K562 (cell line): ENCODE measurements around the gene HAUS5. TPM values are rescaled to one million over a fixed set of nuclear protein-coding genes. Genes with fewer than 3 reads are reported as not detected.

Source experiments
- KDM1A ChIP-seq, 2 experiments: fragments of 450-650 bp; IDR thresholded peaks; 2 replicates each; pipeline ENCODE4 v1.6.1; 2016; ENCODE audit warnings: mild to moderate bottlenecking in 2 of 2
- PRMT5 ChIP-seq: sonication (generic); formaldehyde crosslinking; IDR thresholded peaks from 2 replicates; pipeline ENCODE4 v1.5.0; 2020; ENCODE audit warnings: missing genetic modification reagents
- RBBP5 ChIP-seq: fragments of 200-600 bp; sonication (generic); IDR thresholded peaks from 2 replicates; pipeline ENCODE4 v1.6.1; 2012; ENCODE audit warnings: borderline replicate concordance, mild to moderate bottlenecking, low read length, control low read depth, inconsistent platforms; ENCODE audit not compliant: insufficient read depth, poor library complexity, severe bottlenecking
- TAL1 ChIP-seq: fragments of 450-650 bp; IDR thresholded peaks from 2 replicates; pipeline ENCODE4 v1.6.1; 2016; ENCODE audit warnings: mild to moderate bottlenecking
- TCF7 ChIP-seq: sonication (generic); IDR thresholded peaks from 2 replicates; pipeline ENCODE4 v1.6.1; 2016; ENCODE audit warnings: antibody characterized with exemption, borderline replicate concordance
- polyA plus RNA-seq, 8 experiments: library from polyadenylated mRNA; depleted of rRNA in 4 of 8; stranded (reverse) in 5 of 8; unstranded in 3 of 8; fragments of >200 nt; fragmentation: Nextera tagmentation in 2 of 8; fragmentation: Illumina TruSeq in 1 of 8; extraction: Ambion mirVana in 2 of 8; extraction: Trizol in 1 of 8; gene quantifications; 2 replicates each; pipeline versions ENCODE4 v1.2.1 to v1.2.3, GENCODE V29; 2011 to 2014; ENCODE audit warnings: inconsistent platforms in 1 of 8, missing spikeins in 1 of 8
- total RNA-seq, 7 experiments: library from RNA; depleted of rRNA in 6 of 7; stranded (reverse); fragments of >200 nt in 6 of 7; fragmentation: Illumina TruSeq in 2 of 7; extraction: Trizol in 2 of 7; gene quantifications; 2 replicates each; pipeline versions ENCODE4 v1.2.1 to v1.2.3, GENCODE V29; 2011 to 2021; ENCODE audit warnings: low replicate concordance in 1 of 7
- TF ChIP-seq, protein P1 (sequence below), 2 experiments: fragments of 450-650 bp; IDR thresholded peaks; 2 replicates each; pipeline ENCODE4 v1.6.1; 2018; ENCODE audit warnings: mild to moderate bottlenecking in 2 of 2, low read depth in 1 of 2; ENCODE audit not compliant: partially characterized antibody in 2 of 2
- TF ChIP-seq, protein P2 (sequence below): fragments of 250-450 bp; sonication (Bioruptor Pico); IDR thresholded peaks from 2 replicates; pipeline ENCODE4 v1.8.0; 2022; ENCODE audit warnings: moderate library complexity, mild to moderate bottlenecking, inconsistent platforms
- TF ChIP-seq, protein P3 (sequence below), 2 experiments: fragments of 450-650 bp; formaldehyde crosslinking in 1 of 2; IDR thresholded peaks; 2 replicates each; pipeline versions ENCODE4 v1.4.0 to v1.6.1; 2014 to 2020; ENCODE audit warnings: mild to moderate bottlenecking in 2 of 2, borderline replicate concordance in 1 of 2, low read depth in 1 of 2
- TF ChIP-seq, protein P4 (sequence below): fragments of 200-800 bp; sonication (Bioruptor generic); IDR thresholded peaks from 2 replicates; pipeline ENCODE4 v1.6.1; 2017; ENCODE audit warnings: missing genetic modification characterization, missing compliant biosample characterization

The HAUS5 gene
- total and polyA plus RNA-seq, 9 of the 15 experiments (the other 6 are each of a cell fraction or from before 2014, with no cell fraction given): 3.5 to 41.3 (median 14.2) TPM

- TF ChIP-seq, protein P1, sequence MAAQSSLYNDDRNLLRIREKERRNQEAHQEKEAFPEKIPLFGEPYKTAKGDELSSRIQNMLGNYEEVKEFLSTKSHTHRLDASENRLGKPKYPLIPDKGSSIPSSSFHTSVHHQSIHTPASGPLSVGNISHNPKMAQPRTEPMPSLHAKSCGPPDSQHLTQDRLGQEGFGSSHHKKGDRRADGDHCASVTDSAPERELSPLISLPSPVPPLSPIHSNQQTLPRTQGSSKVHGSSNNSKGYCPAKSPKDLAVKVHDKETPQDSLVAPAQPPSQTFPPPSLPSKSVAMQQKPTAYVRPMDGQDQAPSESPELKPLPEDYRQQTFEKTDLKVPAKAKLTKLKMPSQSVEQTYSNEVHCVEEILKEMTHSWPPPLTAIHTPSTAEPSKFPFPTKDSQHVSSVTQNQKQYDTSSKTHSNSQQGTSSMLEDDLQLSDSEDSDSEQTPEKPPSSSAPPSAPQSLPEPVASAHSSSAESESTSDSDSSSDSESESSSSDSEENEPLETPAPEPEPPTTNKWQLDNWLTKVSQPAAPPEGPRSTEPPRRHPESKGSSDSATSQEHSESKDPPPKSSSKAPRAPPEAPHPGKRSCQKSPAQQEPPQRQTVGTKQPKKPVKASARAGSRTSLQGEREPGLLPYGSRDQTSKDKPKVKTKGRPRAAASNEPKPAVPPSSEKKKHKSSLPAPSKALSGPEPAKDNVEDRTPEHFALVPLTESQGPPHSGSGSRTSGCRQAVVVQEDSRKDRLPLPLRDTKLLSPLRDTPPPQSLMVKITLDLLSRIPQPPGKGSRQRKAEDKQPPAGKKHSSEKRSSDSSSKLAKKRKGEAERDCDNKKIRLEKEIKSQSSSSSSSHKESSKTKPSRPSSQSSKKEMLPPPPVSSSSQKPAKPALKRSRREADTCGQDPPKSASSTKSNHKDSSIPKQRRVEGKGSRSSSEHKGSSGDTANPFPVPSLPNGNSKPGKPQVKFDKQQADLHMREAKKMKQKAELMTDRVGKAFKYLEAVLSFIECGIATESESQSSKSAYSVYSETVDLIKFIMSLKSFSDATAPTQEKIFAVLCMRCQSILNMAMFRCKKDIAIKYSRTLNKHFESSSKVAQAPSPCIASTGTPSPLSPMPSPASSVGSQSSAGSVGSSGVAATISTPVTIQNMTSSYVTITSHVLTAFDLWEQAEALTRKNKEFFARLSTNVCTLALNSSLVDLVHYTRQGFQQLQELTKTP (IDR thresholded peaks at IDR 0.05; ENCODE audit: low read depth in 1 of 2, partially characterized antibody in 2 of 2): peak in 1 of 2 experiments; percentile 55
- 0 out of 2 replicates have a peak, but pooled peaks have one; percentile 71 for TF ChIP-seq TCF7
- TF ChIP-seq PRMT5 (CRISPR knock-in tag): no peak
- TF ChIP-seq, protein P2, sequence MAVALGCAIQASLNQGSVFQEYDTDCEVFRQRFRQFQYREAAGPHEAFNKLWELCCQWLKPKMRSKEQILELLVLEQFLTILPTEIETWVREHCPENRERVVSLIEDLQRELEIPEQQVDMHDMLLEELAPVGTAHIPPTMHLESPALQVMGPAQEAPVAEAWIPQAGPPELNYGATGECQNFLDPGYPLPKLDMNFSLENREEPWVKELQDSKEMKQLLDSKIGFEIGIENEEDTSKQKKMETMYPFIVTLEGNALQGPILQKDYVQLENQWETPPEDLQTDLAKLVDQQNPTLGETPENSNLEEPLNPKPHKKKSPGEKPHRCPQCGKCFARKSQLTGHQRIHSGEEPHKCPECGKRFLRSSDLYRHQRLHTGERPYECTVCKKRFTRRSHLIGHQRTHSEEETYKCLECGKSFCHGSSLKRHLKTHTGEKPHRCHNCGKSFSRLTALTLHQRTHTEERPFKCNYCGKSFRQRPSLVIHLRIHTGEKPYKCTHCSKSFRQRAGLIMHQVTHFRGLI (CRISPR knock-in tag): 0 out of 2 replicates have a peak, but pooled peaks have one; percentile 63
- peak; percentile 82 for TF ChIP-seq RBBP5
- TF ChIP-seq, protein P3, sequence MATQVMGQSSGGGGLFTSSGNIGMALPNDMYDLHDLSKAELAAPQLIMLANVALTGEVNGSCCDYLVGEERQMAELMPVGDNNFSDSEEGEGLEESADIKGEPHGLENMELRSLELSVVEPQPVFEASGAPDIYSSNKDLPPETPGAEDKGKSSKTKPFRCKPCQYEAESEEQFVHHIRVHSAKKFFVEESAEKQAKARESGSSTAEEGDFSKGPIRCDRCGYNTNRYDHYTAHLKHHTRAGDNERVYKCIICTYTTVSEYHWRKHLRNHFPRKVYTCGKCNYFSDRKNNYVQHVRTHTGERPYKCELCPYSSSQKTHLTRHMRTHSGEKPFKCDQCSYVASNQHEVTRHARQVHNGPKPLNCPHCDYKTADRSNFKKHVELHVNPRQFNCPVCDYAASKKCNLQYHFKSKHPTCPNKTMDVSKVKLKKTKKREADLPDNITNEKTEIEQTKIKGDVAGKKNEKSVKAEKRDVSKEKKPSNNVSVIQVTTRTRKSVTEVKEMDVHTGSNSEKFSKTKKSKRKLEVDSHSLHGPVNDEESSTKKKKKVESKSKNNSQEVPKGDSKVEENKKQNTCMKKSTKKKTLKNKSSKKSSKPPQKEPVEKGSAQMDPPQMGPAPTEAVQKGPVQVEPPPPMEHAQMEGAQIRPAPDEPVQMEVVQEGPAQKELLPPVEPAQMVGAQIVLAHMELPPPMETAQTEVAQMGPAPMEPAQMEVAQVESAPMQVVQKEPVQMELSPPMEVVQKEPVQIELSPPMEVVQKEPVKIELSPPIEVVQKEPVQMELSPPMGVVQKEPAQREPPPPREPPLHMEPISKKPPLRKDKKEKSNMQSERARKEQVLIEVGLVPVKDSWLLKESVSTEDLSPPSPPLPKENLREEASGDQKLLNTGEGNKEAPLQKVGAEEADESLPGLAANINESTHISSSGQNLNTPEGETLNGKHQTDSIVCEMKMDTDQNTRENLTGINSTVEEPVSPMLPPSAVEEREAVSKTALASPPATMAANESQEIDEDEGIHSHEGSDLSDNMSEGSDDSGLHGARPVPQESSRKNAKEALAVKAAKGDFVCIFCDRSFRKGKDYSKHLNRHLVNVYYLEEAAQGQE (IDR thresholded peaks at IDR 0.05; ENCODE audit: borderline replicate concordance): no peak
- TF ChIP-seq, protein P3 (CRISPR knock-in tag; IDR thresholded peaks at IDR 0.05; ENCODE audit: low read depth): peak; percentile 30; the same call in 1 of the 2 replicates
- TF ChIP-seq, protein P4, sequence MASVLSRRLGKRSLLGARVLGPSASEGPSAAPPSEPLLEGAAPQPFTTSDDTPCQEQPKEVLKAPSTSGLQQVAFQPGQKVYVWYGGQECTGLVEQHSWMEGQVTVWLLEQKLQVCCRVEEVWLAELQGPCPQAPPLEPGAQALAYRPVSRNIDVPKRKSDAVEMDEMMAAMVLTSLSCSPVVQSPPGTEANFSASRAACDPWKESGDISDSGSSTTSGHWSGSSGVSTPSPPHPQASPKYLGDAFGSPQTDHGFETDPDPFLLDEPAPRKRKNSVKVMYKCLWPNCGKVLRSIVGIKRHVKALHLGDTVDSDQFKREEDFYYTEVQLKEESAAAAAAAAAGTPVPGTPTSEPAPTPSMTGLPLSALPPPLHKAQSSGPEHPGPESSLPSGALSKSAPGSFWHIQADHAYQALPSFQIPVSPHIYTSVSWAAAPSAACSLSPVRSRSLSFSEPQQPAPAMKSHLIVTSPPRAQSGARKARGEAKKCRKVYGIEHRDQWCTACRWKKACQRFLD (CRISPR knock-in tag): peak; percentile 78; the same call in 1 of the 2 replicates
- TF ChIP-seq TAL1: 0 out of 2 replicates have a peak, but pooled peaks have one; percentile 3
- TF ChIP-seq KDM1A (IDR thresholded peaks at IDR 0.05): no peak
These were observed 16.2 kb downstream of the HAUS5 start, which contains the start of gene RBM42 (continued) for GRCh38 chr19:35628565-35629331.
